Measurements from ENCODE around the gene FAM210B.
A peak's percentile ranks its signal among the peaks of the same experiment; 100 is the strongest.

- no peak for TF ChIP-seq CBX5 (CRISPR knock-in tag; IDR thresholded peaks at IDR 0.05; ENCODE audit: borderline replicate concordance)
- TF ChIP-seq ZNF766 (CRISPR knock-in tag; IDR thresholded peaks at IDR 0.05; ENCODE audit: borderline replicate concordance) = no peak; the same call in 1 of the 2 replicates
- no peak; the same call in 1 of the 2 replicates for TF ChIP-seq POLR2AphosphoS5 (IDR thresholded peaks at IDR 0.05; ENCODE audit: low read depth, low read length)
- TF ChIP-seq KLF16 (CRISPR knock-in tag; IDR thresholded peaks at IDR 0.05) = no peak; a peak in 1 of 4 replicates
- TF ChIP-seq ARID2 (CRISPR knock-in tag; IDR thresholded peaks at IDR 0.05; ENCODE audit: borderline replicate concordance) = peak; percentile 67; the same call in 1 of the 2 replicates
- TF ChIP-seq MXI1 (IDR thresholded peaks at IDR 0.05; ENCODE audit: borderline replicate concordance, low read depth, low read length) = peak; percentile 8; the same call in 1 of the 3 replicates
- no peak for TF ChIP-seq SUZ12 (IDR thresholded peaks at IDR 0.05; ENCODE audit: low read depth, low read length)
- TF ChIP-seq FOSL2 (CRISPR knock-in tag; IDR thresholded peaks at IDR 0.05) = no peak
- no peak; the same call in 1 of the 2 replicates for TF ChIP-seq KDM4B (CRISPR knock-in tag; IDR thresholded peaks at IDR 0.05)
- TF ChIP-seq CTCF (CRISPR knock-in tag; IDR thresholded peaks at IDR 0.05) = no peak
- TF ChIP-seq ARID3A (IDR thresholded peaks at IDR 0.05; ENCODE audit: low read depth, low read length) = no peak
Observed at GRCh38 chr20:56359212-56360132, 698 bp downstream of the FAM210B start.
